Measurements from ENCODE around the gene SLC2A8. TPM values are rescaled to one million over a fixed set of nuclear protein-coding genes. Genes with fewer than 3 reads are reported as not detected.

The SLC2A8 gene
- total RNA-seq, 1 experiment from 2014 or later: 16.8 TPM

DNA sequence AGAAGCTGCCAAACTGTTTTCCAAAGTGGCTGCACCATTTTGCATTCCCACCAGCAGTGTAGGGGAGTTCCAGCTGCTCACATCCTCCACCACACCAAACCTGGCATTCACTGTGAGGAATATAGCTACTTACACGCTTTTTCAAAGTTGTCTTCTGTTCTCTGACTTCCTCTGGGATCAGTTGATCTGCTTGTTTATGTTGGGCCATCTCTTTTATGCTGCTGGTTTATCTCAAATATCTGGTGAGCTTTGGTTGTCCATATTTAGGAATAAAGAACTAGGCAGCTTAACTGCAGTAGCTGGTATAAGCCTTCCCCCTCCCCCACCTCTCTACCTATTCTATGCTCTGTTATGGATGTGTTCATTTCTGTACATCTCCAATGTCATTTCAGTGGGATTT lies 18.7 kb downstream of the SLC2A8 start:
- H2AFZ ChIP-seq (ENCODE audit: low read depth, low read length, poor library complexity, severe bottlenecking): no peak overlapping the region
- BruUV-seq (replicated peaks): no TSS peak
- no peaks in the 10 kb centered on the region for H3K9me2 ChIP-seq (ENCODE audit: insufficient read depth)
- H3K4me2 ChIP-seq (ENCODE audit: low read length): no peak overlapping the region
- H3K9ac ChIP-seq (ENCODE audit: low read length): no peak overlapping the region
- DNase-seq (ENCODE audit: low read depth, low spot score) (no peak), ATAC-seq (no peak)
- no peak for TF ChIP-seq RAD21 (IDR thresholded peaks at IDR 0.05; ENCODE audit: low read depth)
- TF ChIP-seq ATF3 (IDR thresholded peaks at IDR 0.05): no peak
- TF ChIP-seq CBX3 (IDR thresholded peaks at IDR 0.05; ENCODE audit: low read depth): no peak
- no peak for TF ChIP-seq EGR1 (IDR thresholded peaks at IDR 0.05; ENCODE audit: low read depth)
- TF ChIP-seq, protein P1, sequence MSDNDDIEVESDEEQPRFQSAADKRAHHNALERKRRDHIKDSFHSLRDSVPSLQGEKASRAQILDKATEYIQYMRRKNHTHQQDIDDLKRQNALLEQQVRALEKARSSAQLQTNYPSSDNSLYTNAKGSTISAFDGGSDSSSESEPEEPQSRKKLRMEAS (IDR thresholded peaks at IDR 0.05): no peak
- TF ChIP-seq JUND (IDR thresholded peaks at IDR 0.05): no peak
- TF ChIP-seq SIN3A (IDR thresholded peaks at IDR 0.05; ENCODE audit: low read depth): no peak
- TF ChIP-seq ZBTB33 (IDR thresholded peaks at IDR 0.05; ENCODE audit: extremely low read depth, insufficient replicate concordance, low read length): no peak
- TF ChIP-seq EZH2 (IDR thresholded peaks at IDR 0.05): no peak
- no peak for TF ChIP-seq TCF7L2 (IDR thresholded peaks at IDR 0.05; ENCODE audit: borderline replicate concordance, extremely low read depth, insufficient read depth, insufficient read length)
- TF ChIP-seq, protein P2, sequence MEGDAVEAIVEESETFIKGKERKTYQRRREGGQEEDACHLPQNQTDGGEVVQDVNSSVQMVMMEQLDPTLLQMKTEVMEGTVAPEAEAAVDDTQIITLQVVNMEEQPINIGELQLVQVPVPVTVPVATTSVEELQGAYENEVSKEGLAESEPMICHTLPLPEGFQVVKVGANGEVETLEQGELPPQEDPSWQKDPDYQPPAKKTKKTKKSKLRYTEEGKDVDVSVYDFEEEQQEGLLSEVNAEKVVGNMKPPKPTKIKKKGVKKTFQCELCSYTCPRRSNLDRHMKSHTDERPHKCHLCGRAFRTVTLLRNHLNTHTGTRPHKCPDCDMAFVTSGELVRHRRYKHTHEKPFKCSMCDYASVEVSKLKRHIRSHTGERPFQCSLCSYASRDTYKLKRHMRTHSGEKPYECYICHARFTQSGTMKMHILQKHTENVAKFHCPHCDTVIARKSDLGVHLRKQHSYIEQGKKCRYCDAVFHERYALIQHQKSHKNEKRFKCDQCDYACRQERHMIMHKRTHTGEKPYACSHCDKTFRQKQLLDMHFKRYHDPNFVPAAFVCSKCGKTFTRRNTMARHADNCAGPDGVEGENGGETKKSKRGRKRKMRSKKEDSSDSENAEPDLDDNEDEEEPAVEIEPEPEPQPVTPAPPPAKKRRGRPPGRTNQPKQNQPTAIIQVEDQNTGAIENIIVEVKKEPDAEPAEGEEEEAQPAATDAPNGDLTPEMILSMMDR (IDR thresholded peaks at IDR 0.05 in 2 of 3, conservative IDR thresholded peaks at IDR 0.05 in 1 of 3; ENCODE audit: borderline replicate concordance in 1 of 3, insufficient read depth in 1 of 3, low read depth in 2 of 3, low read length in 2 of 3): no peak
- no peak for TF ChIP-seq POLR2A (IDR thresholded peaks at IDR 0.05; ENCODE audit: borderline replicate concordance, extremely low read depth, insufficient read depth, insufficient read length)
- no peak for TF ChIP-seq POLR2AphosphoS5 (IDR thresholded peaks at IDR 0.05; ENCODE audit: low read depth, low read length)
- TF ChIP-seq ZFX (IDR thresholded peaks at IDR 0.05): no peak
- TF ChIP-seq FOSL1 (IDR thresholded peaks at IDR 0.05; ENCODE audit: low read depth): no peak
- TF ChIP-seq REST (IDR thresholded peaks at IDR 0.05; ENCODE audit: low read depth): no peak
- no peaks in the 10 kb centered on the region for H3K36me3 ChIP-seq (ENCODE audit: control insufficient read depth in 1 of 2, insufficient read depth in 2 of 2, low read length in 2 of 2)
- ChIA-PET POLR2A (interaction anchor here (0.7 kb wide), 1 partner anchor 9 kb away, joined by 3 read pairs; the partner anchor contains the start of gene ZNF79), RAD21 (ENCODE audit: low non-redundant PET in 1 of 2, low total read pairs in 2 of 2, uncharacterized antibody in 2 of 2, unreplicated experiment in 2 of 2) (no interaction called here), CTCF (no interaction called here)
- H3K9me3 ChIP-seq (ENCODE audit: control insufficient read depth in 1 of 2, insufficient read depth in 1 of 2, low read depth in 1 of 2, low read length in 2 of 2): no peaks in the 10 kb centered on the region
- intact Hi-C loops (cut with micrococcal nuclease): no loop called here
- H3K4me1 ChIP-seq (ENCODE audit: control insufficient read depth in 1 of 2, insufficient read depth in 2 of 2, low read length in 2 of 2): peaks cover 0 to 15% of the 10 kb centered on the region in 2 experiments; a peak in 1 of 4 replicates
- H3K79me2 ChIP-seq (ENCODE audit: insufficient read depth, low read length): no peaks in the 10 kb centered on the region
- H4K20me1 ChIP-seq (ENCODE audit: insufficient read depth): no peaks in the 10 kb centered on the region
- no peak overlapping the region for H3K27ac ChIP-seq (ENCODE audit: low read depth, low read length)
- H3K27me3 ChIP-seq (ENCODE audit: insufficient read depth, low read length): no peaks in the 10 kb centered on the region
- no peak overlapping the region for H3K4me3 ChIP-seq (replicated peaks in 1 of 2; ENCODE audit: low read depth in 1 of 2, low read length in 2 of 2)
